SK-N-SH (cell line): ENCODE measurements around the gene RAPGEF6. TPM values are rescaled to one million over a fixed set of nuclear protein-coding genes. Genes with fewer than 3 reads are reported as not detected.

Experiments
- CTCF ChIA-PET: fragments of 300-600, 350-600 bp; formaldehyde crosslinking; extraction: SDS; loops from one replicate; lab custom pipeline; 2021; lab: Yijun Ruan, JAX
- POLR2A ChIA-PET: fragments of 350-600 bp; sonication (Branson Sonifier 250); formaldehyde crosslinking; extraction: SDS; loops from one replicate; lab custom pipeline; 2020; ENCODE audit warnings: antibody characterized with exemption, inconsistent platforms; lab: Yijun Ruan, JAX
- DNase-seq: peaks from one replicate; pipeline ENCODE4 v3.0.0; 2012
- H2AFZ ChIP-seq: fragments of 200-600 bp; sonication (generic); 2 replicates; pipeline ENCODE4 v1.8.1; 2016; ENCODE audit warnings: antibody characterized with exemption, mild to moderate bottlenecking, low read depth
- H3F3A ChIP-seq: fragments of 200-600 bp; sonication (generic); replicated peaks from 2 replicates; pipeline ENCODE3; 2016; ENCODE audit warnings: antibody characterized with exemption, mild to moderate bottlenecking; ENCODE audit not compliant: insufficient read depth
- H3K27ac ChIP-seq, 2 experiments: fragments of 200-500 bp in 1 of 2; fragments of 200-600 bp in 1 of 2; sonication (Bioruptor generic) in 1 of 2; sonication (generic), shearing (Covaris generic) in 1 of 2; 2 replicates each; pipeline versions ENCODE4 v1.5.1 to v1.6.1; 2014 to 2016; ENCODE audit warnings: low read depth in 2 of 2, inconsistent platforms in 1 of 2, low read length in 1 of 2, mild to moderate bottlenecking in 1 of 2, mixed read lengths in 1 of 2
- H3K27me3 ChIP-seq: fragments of 200-600 bp; sonication (generic), shearing (Covaris generic); 2 replicates; pipeline ENCODE4 v1.6.1; 2016; ENCODE audit warnings: mixed run types; ENCODE audit not compliant: insufficient read depth
- H3K36me3 ChIP-seq, 2 experiments: fragments of 200-500 bp in 1 of 2; fragments of 200-600 bp in 1 of 2; sonication (Bioruptor generic) in 1 of 2; sonication (generic) in 1 of 2; replicated peaks in 1 of 2; 2 replicates each; pipeline versions ENCODE3 to v1.5.1; 2014 to 2016; ENCODE audit warnings: low read length in 1 of 2, mild to moderate bottlenecking in 1 of 2; ENCODE audit not compliant: insufficient read depth in 2 of 2, control insufficient read depth in 1 of 2
- H3K4me1 ChIP-seq, 2 experiments: fragments of 200-500 bp in 1 of 2; fragments of 200-600 bp in 1 of 2; sonication (Bioruptor generic) in 1 of 2; sonication (generic), shearing (Covaris generic) in 1 of 2; 2 replicates each; pipeline versions ENCODE4 v1.5.1 to v1.6.1; 2014 to 2016; ENCODE audit warnings: low read depth in 1 of 2, low read length in 1 of 2, mixed run types in 1 of 2; ENCODE audit not compliant: insufficient read depth in 2 of 2, control insufficient read depth in 1 of 2
- H3K4me2 ChIP-seq: fragments of 200-600 bp; sonication (generic), shearing (Covaris generic); 2 replicates; pipeline ENCODE4 v1.6.1; 2017; ENCODE audit warnings: mixed run types
- H3K4me3 ChIP-seq, 2 experiments: fragments of 200-500 bp in 1 of 2; fragments of 200-600 bp in 1 of 2; sonication (Bioruptor generic) in 1 of 2; sonication (generic), shearing (Covaris generic) in 1 of 2; 2 replicates each; pipeline versions ENCODE4 v1.5.1 to v1.8.1; 2014 to 2016; ENCODE audit warnings: low read depth in 2 of 2, inconsistent platforms in 1 of 2, low read length in 1 of 2, mild to moderate bottlenecking in 1 of 2, mixed read lengths in 1 of 2, moderate library complexity in 1 of 2
- H3K79me2 ChIP-seq: fragments of 200-600 bp; sonication (generic); 2 replicates; pipeline ENCODE4 v1.8.1; 2017; ENCODE audit warnings: mild to moderate bottlenecking; ENCODE audit not compliant: insufficient read depth
- H3K9ac ChIP-seq: fragments of 200-600 bp; sonication (generic); 2 replicates; pipeline ENCODE4 v1.6.1; 2017; ENCODE audit warnings: mixed run types
- H3K9me2 ChIP-seq: fragments of 200-600 bp; sonication (generic); 2 replicates; pipeline ENCODE4 v1.6.1; 2017; ENCODE audit warnings: mixed run types
- H3K9me3 ChIP-seq: fragments of 200-600 bp; sonication (generic); 2 replicates; pipeline ENCODE4 v1.6.1; 2017; ENCODE audit warnings: mixed run types, mild to moderate bottlenecking, moderate library complexity
- H4K20me1 ChIP-seq: fragments of 200-600 bp; sonication (generic); 2 replicates; pipeline ENCODE4 v1.6.1; 2017; ENCODE audit warnings: mild to moderate bottlenecking, mixed run types; ENCODE audit not compliant: insufficient read depth
- CHD2 ChIP-seq: fragments of 150-350 bp; IDR thresholded peaks from 2 replicates; pipeline ENCODE4 v1.6.1; 2018; ENCODE audit warnings: low read length; ENCODE audit not compliant: partially characterized antibody
- CTCF ChIP-seq: fragments of 200-600 bp; sonication (generic); IDR thresholded peaks from 2 replicates; pipeline ENCODE4 v1.6.1; 2017; ENCODE audit warnings: antibody characterized with exemption, mild to moderate bottlenecking, moderate library complexity
- EZH2phosphoT487 ChIP-seq: fragments of 200-600 bp; sonication (generic); IDR thresholded peaks from 2 replicates; pipeline ENCODE4 v1.6.1; 2017; ENCODE audit warnings: low read depth, mixed run types, mild to moderate bottlenecking, antibody characterized with exemption, moderate library complexity, borderline replicate concordance
- JUND ChIP-seq: IDR thresholded peaks from 2 replicates; pipeline ENCODE4 v1.4.0; 2012
- MEF2A ChIP-seq: IDR thresholded peaks from 2 replicates; pipeline ENCODE4 v1.4.0; 2012; ENCODE audit warnings: low read depth, borderline replicate concordance
- NFIC ChIP-seq: IDR thresholded peaks from 2 replicates; pipeline ENCODE4 v1.4.0; 2012; ENCODE audit warnings: borderline replicate concordance
- POLR2AphosphoS5 ChIP-seq: IDR thresholded peaks from 2 replicates; pipeline ENCODE4 v1.6.1; 2012; ENCODE audit warnings: low read depth, low read length
- TCF12 ChIP-seq: IDR thresholded peaks from 2 replicates; pipeline ENCODE4 v1.4.0; 2012
- ZBTB33 ChIP-seq: IDR thresholded peaks from 2 replicates; pipeline ENCODE4 v1.4.0; 2012; ENCODE audit warnings: low read depth, borderline replicate concordance
- WGBS: methylation state at CpG from one replicate; pipeline ENCODE4 v1.1.6; 2017; ENCODE audit warnings: low lambda C conversion rate; 5-methylcytosine and 5-hydroxymethylcytosine counted together
- polyA plus RNA-seq, 3 experiments: library from polyadenylated mRNA; depleted of rRNA; stranded (reverse); fragments of >200 nt; gene quantifications; 2 replicates each; pipeline ENCODE4 v1.2.3, GENCODE V29; 2012
- TF ChIP-seq, protein P1 (sequence below): IDR thresholded peaks from 2 replicates; pipeline ENCODE4 v1.4.0; 2012; ENCODE audit warnings: low read depth, borderline replicate concordance

RAPGEF6 gene
- polyA plus RNA-seq, 1 of the 3 experiments (the other 2 are of a cell fraction): 2.9 TPM

- TF ChIP-seq CTCF: no peak
- no peak for TF ChIP-seq POLR2AphosphoS5
- TF ChIP-seq JUND: no peak
- TF ChIP-seq MEF2A: no peak
- no peak for TF ChIP-seq NFIC
- TF ChIP-seq, all 33 proteins: peak for 0
Observed at GRCh38 chr5:131481569-131481968, 153.5 kb downstream of the RAPGEF6 start (continued).

DNA sequence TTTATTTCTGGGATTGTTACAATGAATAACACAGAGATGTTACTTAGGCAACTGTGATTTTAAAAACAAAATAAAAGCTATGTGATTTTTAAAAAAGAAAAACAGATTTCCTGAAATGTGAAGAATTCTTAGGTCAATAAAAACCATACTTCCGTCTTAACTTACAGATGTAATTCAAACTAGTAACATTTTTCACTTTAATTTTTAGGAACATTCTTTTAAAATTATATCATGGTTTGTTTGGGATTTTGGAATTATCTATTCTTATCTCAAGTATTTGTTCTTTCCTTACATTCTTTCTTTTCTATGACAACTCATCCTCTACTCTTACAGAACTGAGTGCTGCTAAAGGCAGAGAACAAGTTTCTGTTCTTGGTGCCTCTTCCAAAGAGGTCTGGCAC is 159.5 kb downstream of the RAPGEF6 start:
- peaks cover 0 to 11% of the 10 kb centered on the region in 2 experiments; a peak in 3 of 4 replicates for H3K4me1 ChIP-seq
- no peak overlapping the region for H3K4me3 ChIP-seq
- 0 out of 2 replicates have a peak overlapping the region, but pooled peaks have one; percentile 23 for H3K4me2 ChIP-seq
- no peak for TF ChIP-seq ZBTB33
- no peak for TF ChIP-seq CTCF
- TF ChIP-seq, protein P1, sequence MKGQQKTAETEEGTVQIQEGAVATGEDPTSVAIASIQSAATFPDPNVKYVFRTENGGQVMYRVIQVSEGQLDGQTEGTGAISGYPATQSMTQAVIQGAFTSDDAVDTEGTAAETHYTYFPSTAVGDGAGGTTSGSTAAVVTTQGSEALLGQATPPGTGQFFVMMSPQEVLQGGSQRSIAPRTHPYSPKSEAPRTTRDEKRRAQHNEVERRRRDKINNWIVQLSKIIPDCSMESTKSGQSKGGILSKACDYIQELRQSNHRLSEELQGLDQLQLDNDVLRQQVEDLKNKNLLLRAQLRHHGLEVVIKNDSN: no peak
- no peak for TF ChIP-seq CHD2
- TF ChIP-seq TCF12: no peak
- TF ChIP-seq EZH2phosphoT487: no peak
- H3K9me2 ChIP-seq: no peaks in the 10 kb centered on the region
- H3K27me3 ChIP-seq: no peaks in the 10 kb centered on the region
- ChIA-PET CTCF (no interaction called here), POLR2A (no interaction called here)
- peak overlapping the region in 1 of 2 experiments; percentile 79; a peak in 2 of 4 replicates for H3K27ac ChIP-seq
- no peaks in the 10 kb centered on the region for H4K20me1 ChIP-seq
- no peak for DNase-seq
- H3K9ac ChIP-seq: peak overlapping the region; percentile 35; the same call in 1 of the 2 replicates
- H3K36me3 ChIP-seq: peaks cover 8 to 21% of the 10 kb centered on the region in 2 experiments
- H3F3A ChIP-seq: peaks cover 13% of the 10 kb centered on the region
- H3K9me3 ChIP-seq: no peaks in the 10 kb centered on the region
- no peaks in the 10 kb centered on the region for H3K79me2 ChIP-seq
- peak overlapping the region; percentile 9; the same call in 1 of the 2 replicates for H2AFZ ChIP-seq
- 68% methylated on average over 1 of the region's 1 CpG for WGBS
